ENCODE results near the gene LTF.

The LTF gene

GRCh38 chr3:46400000-46400734 lies 64.5 kb downstream of the LTF start:
- peak; percentile 57 to 59 for DNase-seq (ENCODE audit: low read depth in 2 of 2)
- H3K4me3 ChIP-seq (replicated peaks in 1 of 2; ENCODE audit: low read depth in 2 of 2, low read length in 2 of 2): no peak overlapping the region
- no peak for TF ChIP-seq CTCF (IDR thresholded peaks at IDR 0.05; ENCODE audit: low read depth, low read length)

GRCh38 chr3:46399557-46399956 lies 65.1 kb downstream of the LTF start:
- TF ChIP-seq CTCF (IDR thresholded peaks at IDR 0.05; ENCODE audit: low read depth, low read length): no peak
- DNase-seq (ENCODE audit: low read depth in 2 of 2): peak in 1 of 2 donors; percentile 38
- H3K4me3 ChIP-seq (replicated peaks in 1 of 2; ENCODE audit: low read depth in 2 of 2, low read length in 2 of 2): no peak overlapping the region

- no peak for TF ChIP-seq CTCF (IDR thresholded peaks at IDR 0.05; ENCODE audit: low read depth, low read length)
- no peak overlapping the region for H3K4me3 ChIP-seq (replicated peaks in 1 of 2; ENCODE audit: low read depth in 2 of 2, low read length in 2 of 2)
- DNase-seq (ENCODE audit: low read depth in 2 of 2): no peak
Observed at GRCh38 chr3:46399098-46399497, 65.6 kb downstream of the LTF start.

- TF ChIP-seq CTCF (IDR thresholded peaks at IDR 0.05; ENCODE audit: low read depth, low read length): no peak
- no peak for DNase-seq (ENCODE audit: low read depth in 2 of 2)
Observed at GRCh38 chr3:46398186-46398955, 66.3 kb downstream of the LTF start.

GRCh38 chr3:46397111-46397510 lies 67.6 kb downstream of the LTF start:
- no peak overlapping the region for H3K4me3 ChIP-seq (replicated peaks in 1 of 2; ENCODE audit: low read depth in 2 of 2, low read length in 2 of 2)
- no peak for TF ChIP-seq CTCF (IDR thresholded peaks at IDR 0.05; ENCODE audit: low read depth, low read length)
- DNase-seq (ENCODE audit: low read depth in 2 of 2): no peak

More at GRCh38 chr3:46398186-46398955, 66.3 kb downstream of the LTF start:
- no peak overlapping the region for H3K4me3 ChIP-seq (replicated peaks in 1 of 2; ENCODE audit: low read depth in 2 of 2, low read length in 2 of 2)

- DNase-seq (ENCODE audit: low read depth in 2 of 2): no peak
- no peak for TF ChIP-seq CTCF (IDR thresholded peaks at IDR 0.05; ENCODE audit: low read depth, low read length)
- H3K4me3 ChIP-seq (replicated peaks in 1 of 2; ENCODE audit: low read depth in 2 of 2, low read length in 2 of 2): no peak overlapping the region
Observed at GRCh38 chr3:46395766-46396530, 68.8 kb downstream of the LTF start.
